ENCODE results near the gene ADD2. TPM values are rescaled to one million over a fixed set of nuclear protein-coding genes. Genes with fewer than 3 reads are reported as not detected.

Gene ADD2
- total RNA-seq = 1 to 10 TPM; 5.1 to 6.1 TPM
- polyA plus RNA-seq (ENCODE audit: insufficient read depth, low read depth, low replicate concordance) = 5.8 TPM
- long read RNA-seq, donor 1 = 0 reads
- long read RNA-seq, donor 2, full-length matches to known transcripts = 2 of 2 reads
- long read RNA-seq, donor 2, partial matches to known transcripts = 0 of 2 reads
- long read RNA-seq, donor 2, other reads (novel, unspliced or antisense) = 0 of 2 reads

GRCh38 chr2:70767699-70768589 lies at the start of gene ADD2:
TSS of gene ADD2 (minus strand) at chr2:70768200. CDS start at chr2:70706408, 61,792 bp downstream.
- DNase-seq = peak; percentile 30
- TF ChIP-seq POLR2A (IDR thresholded peaks at IDR 0.05) (no peak), CTCF (IDR thresholded peaks at IDR 0.05) (peak in 1 of 3 experiments; percentile 24)
- Histone ChIP-seq H3K36me3 (ENCODE audit: low read depth, missing control alignments) (no peaks in the 10 kb centered on the region), H3K4me1 (peaks cover 8% of the 10 kb centered on the region), H3K4me3 (peak within 1 kb of the TSS; percentile 46 to 57), H3K27me3 (no peaks in the 10 kb centered on the region), H3K9me3 (no peaks in the 10 kb centered on the region), H3K27ac (no peak within 1 kb of the TSS)
- 0 to 1% methylated on average over 1 to 61 of the region's 74 CpGs for WGBS, 2 donors
- intact Hi-C loops (cut with DNase I; ENCODE audit: low total_unique reads) = no loop called here

GRCh38 chr2:70817284-70817954 lies 49.4 kb upstream of the ADD2 start:
- no peak overlapping the region for H3K4me3 ChIP-seq
- H3K36me3 ChIP-seq (ENCODE audit: low read depth, missing control alignments) = no peaks in the 10 kb centered on the region
- intact Hi-C loops (cut with DNase I; ENCODE audit: low total_unique reads) = no loop called here
- H3K9me3 ChIP-seq = no peaks in the 10 kb centered on the region
- H3K27ac ChIP-seq = no peak overlapping the region
- TF ChIP-seq POLR2A (IDR thresholded peaks at IDR 0.05) (no peak), CTCF (IDR thresholded peaks at IDR 0.05) (no peak)
- no peaks in the 10 kb centered on the region for H3K27me3 ChIP-seq
- 88 to 89% methylated on average over 3 of the region's 3 CpGs for WGBS, 2 donors
- DNase-seq = no peak
- no peaks in the 10 kb centered on the region for H3K4me1 ChIP-seq

- H3K4me3 ChIP-seq = no peak overlapping the region
- 56 to 60% methylated on average over 5 of the region's 5 CpGs for WGBS, 2 donors
- no peak for DNase-seq
- no peaks in the 10 kb centered on the region for H3K27me3 ChIP-seq
- H3K36me3 ChIP-seq (ENCODE audit: low read depth, missing control alignments) = no peaks in the 10 kb centered on the region
- H3K9me3 ChIP-seq = no peaks in the 10 kb centered on the region
- no peaks in the 10 kb centered on the region for H3K4me1 ChIP-seq
- no peak overlapping the region for H3K27ac ChIP-seq
- intact Hi-C loops (cut with DNase I; ENCODE audit: low total_unique reads) = no loop called here
- no peak for TF ChIP-seq POLR2A (IDR thresholded peaks at IDR 0.05)
Measured at GRCh38 chr2:70816726-70817125, 48.7 kb upstream of the ADD2 start.

- TF ChIP-seq POLR2A (IDR thresholded peaks at IDR 0.05) = no peak
- no peak for TF ChIP-seq CTCF (IDR thresholded peaks at IDR 0.05)
- Histone ChIP-seq H3K9me3 (no peaks in the 10 kb centered on the region), H3K4me1 (no peaks in the 10 kb centered on the region), H3K36me3 (ENCODE audit: low read depth, missing control alignments) (no peaks in the 10 kb centered on the region), H3K4me3 (no peak overlapping the region), H3K27ac (no peak overlapping the region), H3K27me3 (no peaks in the 10 kb centered on the region)
- intact Hi-C loops (cut with DNase I; ENCODE audit: low total_unique reads) = no loop called here
- 88 to 91% methylated on average over 11 to 12 of the region's 12 CpGs for WGBS, 2 donors
- no peak for DNase-seq
Measured at GRCh38 chr2:70808983-70809958, 41.3 kb upstream of the ADD2 start.
